Activated CD8-positive, alpha-beta memory T cell treated with anti-CD3 and anti-CD28 coated beads, Interleukin-2, amount 50 U/mL, for 24 hours (primary cell): ENCODE results near the gene GUCY1A1.

ENCODE experiments used
- DNase-seq: peaks from one replicate; pipeline ENCODE4 v3.0.0-alpha.2; 2020; ENCODE audit errors: extremely low read depth

The GUCY1A1 gene

DNA sequence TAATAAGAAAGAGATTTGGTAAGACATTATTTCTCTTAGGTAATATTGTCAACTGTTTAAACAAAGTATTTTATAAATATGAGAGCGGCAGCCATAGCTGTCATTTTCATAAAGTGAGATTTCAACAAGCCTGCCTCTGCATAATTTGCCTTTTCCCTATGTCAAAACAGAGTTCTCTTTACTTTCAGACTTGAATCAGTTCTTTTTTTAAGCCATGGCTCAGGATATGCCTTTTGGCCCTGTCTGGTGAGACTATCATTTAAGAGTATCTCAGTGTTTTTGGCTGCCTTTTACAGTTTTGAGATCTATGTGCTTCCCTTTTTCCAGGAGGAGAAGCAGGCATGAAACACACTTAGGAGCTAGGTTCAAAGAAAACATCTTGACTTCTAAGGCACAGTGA, 7.5 kb upstream of the GUCY1A1 start:
- no peak for DNase-seq

DNA sequence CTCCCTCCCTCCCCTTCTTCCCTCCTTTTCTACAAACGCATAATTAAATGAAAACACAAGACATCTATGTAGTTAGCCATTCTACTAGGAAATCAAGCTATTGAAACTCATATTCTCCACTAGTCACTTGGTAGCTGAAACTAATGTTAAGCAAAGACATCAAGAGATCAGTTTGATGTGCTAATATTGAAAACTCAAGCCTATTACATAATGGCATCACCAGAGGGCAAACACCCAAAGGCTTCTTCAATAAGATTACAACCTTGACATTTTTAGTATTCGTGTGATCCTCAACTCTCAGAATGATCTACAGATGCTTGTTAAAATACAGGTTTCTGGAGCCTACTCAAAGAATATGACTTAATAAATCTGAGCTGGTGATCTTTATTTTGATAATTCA, 6.2 kb upstream of the GUCY1A1 start:
- no peak for DNase-seq

DNA sequence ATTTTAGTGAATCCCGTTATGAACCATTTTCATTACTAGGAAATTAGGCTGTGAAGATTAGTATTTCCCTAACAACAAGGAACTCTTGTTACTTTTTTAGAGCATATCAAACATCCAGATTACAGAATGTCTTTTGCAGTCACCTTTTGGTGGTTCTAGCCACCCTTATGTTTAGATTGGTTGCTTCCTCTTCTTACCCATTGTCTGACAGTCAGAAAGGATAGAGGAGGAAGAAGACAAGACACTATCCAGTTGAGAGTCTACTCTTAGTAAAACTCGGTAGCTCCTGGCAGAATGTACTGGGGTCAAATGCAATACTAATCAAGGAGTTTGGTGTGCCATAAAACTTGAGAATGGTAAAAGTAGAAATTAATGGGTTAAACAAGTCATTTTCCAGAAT, 1.6 kb upstream of the GUCY1A1 start:
- no peak for DNase-seq

DNA sequence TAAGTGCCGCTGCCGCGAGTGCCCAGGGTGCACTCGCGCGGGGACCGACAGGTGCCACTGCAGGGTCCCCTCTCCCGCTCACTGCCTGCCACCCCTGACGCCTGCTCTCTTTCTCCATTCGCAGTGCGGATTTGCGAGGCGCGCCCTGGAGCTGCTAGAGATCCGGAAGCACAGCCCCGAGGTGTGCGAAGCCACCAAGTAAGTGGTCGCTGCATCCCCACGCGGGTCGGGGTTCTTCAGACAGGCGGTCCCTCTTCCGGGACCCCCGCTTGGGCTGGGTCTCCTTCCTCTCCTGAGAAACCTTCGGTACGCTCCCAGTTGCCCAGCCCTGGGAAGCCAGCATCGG, 547 bp downstream of the GUCY1A1 start:
- peak; percentile 2 for DNase-seq

DNA sequence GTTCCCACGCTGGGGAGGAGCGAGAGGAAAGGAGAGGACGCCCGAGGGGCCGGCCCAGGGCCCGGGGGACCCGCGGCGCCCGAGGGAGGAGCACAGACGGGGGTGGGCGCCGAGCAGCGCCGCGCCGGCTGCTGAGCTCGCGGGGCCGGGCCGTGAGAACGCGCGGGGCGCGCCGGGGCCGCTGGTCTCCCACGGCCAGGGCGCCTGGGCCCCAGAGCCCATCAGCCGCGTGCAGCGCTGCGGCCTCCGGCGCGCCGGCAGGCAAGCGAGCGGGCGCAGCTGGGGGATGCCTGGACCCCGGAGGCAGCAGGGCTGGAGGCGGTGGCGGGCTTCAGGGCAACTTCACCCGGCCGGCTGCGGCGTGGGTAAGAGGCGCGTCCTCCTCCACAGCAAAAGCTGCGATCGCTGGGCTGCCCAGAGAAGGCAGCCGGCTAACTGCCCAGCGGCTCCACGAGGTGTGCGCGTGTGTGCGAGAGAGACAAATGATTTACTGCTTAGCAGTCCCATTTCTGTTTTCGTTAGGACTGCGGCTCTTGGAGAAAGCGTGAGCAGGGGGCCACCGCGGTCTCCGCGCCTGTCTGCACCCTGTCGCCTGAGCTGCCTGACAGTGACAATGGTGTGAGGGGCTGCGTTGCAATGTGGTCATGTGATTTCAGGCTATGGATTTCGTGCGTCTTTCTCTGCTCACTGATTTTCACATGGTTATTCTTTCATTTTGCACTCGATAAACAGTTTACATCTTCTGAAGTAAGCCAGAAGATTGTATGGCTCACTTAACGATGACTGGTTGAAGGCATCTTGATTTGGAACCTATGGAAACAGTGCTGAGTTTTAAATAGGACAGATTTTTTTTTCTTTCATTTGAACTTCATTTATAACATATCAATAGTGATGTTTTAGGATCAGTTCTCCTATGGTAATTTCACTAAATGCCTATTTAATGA, 1.2 kb downstream of the GUCY1A1 start:
- no peak for DNase-seq

DNA sequence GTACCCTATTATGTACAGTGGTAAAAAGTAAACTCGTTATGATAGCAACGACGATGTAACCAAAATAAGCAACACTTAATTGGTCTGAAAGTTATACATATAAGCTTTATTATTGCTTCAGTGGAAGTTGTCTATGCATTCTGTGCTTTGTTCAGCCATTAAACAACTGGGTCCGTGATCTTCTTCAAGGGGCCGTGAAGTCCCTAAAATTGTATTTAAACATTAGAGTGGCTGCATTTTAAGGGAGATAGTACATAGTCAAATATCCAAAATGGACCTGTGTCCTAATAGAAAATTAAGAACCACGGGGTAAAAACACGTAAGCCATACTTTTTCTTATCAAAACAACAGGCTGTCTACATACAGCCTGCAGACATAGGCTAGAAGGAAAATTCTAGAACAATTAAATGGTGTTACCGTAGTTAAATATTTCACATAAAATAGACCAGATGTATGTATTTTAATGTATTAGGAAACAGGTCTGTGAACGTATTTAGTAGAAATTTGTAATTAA, 2.1 kb downstream of the GUCY1A1 start:
- DNase-seq: no peak

DNA sequence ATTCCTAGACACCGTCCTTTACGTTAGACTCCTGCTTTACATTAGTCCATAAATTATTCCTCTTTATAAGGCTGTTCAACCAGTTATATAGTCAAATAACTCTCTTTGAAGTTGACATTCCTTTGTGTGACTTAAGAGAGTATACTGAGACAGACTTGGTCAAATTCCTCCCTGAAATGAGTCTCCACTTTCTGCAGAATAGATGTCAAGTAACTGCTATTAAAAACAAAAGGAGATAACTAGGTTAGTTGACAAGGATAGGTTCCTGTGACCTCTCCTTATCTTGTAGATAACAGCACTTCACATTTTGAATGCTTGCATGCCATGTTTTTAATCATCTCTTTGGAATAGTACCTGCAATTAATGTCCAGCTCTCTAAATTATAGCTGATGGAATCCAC, 5.7 kb downstream of the GUCY1A1 start:
- no peak for DNase-seq

DNA sequence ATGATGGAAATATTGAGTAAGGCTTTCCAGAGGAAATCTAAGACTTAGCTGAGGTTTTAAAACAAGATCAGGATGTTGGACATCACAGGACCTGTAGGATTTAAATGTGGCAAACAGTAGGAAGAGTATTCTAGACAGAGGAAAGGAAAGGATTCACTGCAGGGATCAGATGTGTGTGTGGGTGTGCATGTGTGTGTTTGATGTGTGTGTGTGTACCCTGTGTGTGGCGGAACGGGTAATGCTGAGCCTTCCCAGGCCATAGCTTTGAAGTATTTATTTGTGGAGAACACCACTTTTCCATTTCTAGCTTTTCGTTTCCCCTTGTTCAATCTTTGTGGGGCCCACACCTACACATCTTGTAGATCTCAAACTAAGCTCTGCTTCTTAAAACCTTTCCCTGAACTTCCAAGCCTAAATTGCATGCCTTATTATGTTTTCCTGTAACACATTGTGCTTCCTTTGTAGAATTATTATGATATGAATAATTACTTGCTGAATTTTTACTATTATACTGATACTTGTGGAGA, 6.9 kb downstream of the GUCY1A1 start:
- DNase-seq: no peak

DNA sequence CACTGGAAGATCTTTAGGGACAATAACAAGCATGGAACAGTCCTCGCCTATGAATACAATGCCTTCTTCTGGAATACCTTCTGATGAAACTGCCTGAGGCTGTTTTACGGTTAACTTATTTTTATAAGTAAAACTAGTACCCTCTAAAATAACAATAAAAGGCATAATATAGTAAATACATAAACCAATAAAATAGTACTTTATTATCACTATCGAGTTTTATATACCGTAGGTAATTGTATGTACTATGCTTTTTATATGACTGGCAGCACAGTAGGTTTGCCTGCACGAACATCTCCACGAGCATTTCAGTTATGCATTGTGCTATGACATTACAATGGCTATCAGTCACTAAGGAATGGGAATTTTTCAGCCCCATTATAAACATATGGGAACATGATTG, 8.0 kb downstream of the GUCY1A1 start:
- DNase-seq: no peak

DNA sequence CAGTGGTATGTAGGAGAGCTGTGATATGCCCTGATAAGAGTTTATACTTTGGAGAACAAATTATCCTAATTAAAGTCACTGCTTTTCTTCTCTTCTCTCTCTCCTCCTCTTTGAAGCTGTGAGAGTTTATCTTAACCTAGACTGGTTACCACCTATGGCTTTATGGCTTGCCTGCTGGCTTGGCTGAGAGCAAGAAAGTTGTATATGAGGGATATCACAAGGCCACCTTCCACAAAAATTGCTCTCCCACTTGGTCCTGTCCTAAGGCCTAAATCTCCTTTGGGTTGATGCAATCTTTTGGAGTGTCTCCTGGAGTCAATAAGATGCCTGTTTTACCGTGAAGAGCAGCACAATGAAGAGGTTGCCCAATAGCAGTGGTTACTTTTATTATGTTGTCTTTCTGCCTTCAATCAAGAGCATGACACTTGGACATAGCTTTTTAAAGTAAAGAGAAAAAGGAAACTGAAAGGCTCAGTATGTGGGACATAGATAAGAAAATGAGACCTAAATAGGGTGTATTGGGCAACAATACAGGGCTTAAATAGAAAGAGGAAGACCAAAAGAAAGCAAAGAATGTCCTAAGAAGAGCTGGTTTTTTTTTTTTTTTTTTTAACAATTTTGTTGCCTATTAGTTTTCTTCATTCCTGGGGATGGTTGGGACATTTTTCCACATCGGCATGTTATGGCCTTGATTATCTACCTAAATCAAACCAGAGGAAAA, 9.2 kb downstream of the GUCY1A1 start:
- DNase-seq: no peak

DNA sequence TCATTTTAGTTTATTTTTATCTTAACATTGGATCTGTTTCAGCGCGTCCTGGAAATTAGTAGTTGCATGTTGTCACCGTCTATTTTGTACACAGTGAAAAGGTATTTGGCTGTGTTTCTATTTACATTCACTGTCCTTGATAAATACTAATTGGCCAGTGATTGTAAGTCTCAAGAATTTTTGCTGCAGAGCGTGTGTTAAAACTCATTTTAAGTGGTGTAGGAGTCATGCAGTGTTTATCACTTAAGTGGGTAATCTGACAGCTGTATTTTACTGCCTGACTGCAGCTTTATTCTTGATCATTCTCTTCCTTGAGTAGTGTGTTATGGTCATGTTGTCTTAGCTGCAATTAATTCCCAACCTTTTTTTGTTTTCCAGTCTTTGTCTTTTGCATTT, 9.8 kb downstream of the GUCY1A1 start:
- no peak for DNase-seq

DNA sequence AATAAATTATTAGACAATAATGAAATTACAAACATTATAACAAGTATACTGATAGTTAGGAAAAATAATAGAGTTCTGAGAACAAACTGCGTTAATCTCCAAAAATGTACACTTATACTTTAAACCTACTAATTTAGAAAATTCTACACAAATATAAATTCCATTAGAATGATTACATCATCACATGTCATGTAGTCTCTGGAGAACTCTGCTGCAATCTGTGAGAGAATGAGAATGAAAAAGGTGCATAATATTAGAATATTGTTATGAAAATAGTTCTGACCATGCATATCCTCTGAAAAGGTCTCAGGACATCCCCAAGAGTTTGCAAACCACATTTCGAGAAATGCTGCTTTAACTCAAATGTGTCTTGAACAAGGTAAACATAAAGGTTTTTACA, 11.4 kb downstream of the GUCY1A1 start:
- no peak for DNase-seq

DNA sequence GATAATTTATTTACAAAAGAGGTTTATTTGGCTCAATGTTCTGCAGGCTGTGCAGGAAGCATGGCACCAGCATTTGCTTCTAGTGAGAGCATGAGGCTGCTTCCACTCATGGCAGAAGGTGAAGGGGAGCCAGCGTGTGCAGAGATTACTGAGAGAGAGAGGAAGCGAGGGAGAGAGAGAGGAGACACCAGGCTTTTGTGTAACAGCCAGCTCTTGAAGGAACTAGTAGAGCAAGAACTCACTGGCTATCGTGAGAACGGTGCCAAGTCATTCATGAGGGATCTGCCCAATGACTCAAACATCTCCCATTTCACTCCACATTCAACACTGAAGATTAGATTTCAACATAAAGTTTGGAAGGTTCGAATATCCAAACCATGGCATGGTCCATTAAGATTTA, 12.7 kb downstream of the GUCY1A1 start:
- no peak for DNase-seq

DNA sequence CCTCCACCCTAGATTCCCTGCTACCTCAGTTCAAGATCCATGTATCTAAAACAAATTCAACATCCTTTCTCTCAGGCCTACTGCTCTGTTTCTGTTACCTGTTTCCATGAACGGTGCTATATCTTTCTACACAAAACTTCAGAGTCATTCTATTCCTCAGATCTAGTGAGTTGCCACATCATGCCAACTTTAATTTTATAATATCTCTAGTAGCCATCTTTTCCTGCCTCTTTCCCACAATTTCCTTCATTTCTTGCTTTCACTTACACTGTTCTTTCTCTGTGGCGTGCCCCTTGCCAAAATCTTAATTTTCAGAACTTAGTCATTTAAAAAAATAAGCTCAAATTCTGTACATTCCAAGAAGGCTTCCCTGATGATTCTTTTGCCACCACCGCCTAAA, 15.2 kb downstream of the GUCY1A1 start:
- no peak for DNase-seq

DNA sequence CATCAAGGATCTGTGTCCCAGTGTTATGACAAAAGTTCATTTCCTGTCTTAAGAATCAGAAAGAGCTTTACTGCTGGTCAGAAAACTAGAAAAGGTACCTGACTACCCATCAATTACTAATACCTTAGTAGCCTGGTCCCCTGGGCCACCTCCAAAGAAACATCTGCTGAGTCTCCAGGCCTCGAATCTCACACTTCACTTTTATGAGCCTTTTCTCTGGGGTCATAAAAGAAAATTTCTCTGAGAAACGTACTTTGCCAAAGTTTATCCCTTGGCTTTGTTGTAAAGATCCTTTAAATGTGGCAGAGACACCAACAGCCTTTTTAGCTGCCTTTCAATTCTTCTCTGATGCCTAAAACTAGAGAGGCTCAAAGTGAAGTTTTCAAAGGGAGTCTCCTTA, 17.8 kb downstream of the GUCY1A1 start:
- no peak for DNase-seq

DNA sequence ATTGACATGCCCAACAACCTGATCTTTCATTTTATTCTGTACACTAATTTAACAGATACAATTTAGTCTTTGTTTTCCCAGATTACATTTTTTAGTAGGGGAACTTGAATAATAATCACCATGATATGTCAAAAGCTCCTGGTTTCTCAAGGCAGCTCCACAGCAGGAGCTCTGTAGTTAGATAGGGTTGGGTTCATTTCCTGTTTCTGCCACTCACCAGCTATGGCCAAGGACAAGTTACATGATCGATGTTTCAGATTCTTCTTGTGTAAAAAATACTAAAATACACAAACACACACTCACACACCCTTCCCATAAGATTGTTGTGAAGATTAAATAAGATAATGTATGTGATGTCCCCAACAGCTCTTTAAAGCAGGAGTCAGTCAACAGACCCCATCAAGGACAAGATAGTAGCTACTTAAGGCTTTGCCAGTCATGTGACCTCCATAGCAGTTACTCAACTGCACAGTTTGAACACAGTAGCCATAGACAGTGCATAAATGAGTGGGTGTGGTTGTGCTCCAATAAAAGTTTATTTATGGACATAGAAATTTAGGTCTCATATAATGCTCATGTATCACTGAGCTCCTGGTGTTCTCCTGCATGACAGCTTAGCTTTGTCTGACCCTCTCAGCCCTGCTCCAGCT, 18.4 kb downstream of the GUCY1A1 start:
- no peak for DNase-seq

DNA sequence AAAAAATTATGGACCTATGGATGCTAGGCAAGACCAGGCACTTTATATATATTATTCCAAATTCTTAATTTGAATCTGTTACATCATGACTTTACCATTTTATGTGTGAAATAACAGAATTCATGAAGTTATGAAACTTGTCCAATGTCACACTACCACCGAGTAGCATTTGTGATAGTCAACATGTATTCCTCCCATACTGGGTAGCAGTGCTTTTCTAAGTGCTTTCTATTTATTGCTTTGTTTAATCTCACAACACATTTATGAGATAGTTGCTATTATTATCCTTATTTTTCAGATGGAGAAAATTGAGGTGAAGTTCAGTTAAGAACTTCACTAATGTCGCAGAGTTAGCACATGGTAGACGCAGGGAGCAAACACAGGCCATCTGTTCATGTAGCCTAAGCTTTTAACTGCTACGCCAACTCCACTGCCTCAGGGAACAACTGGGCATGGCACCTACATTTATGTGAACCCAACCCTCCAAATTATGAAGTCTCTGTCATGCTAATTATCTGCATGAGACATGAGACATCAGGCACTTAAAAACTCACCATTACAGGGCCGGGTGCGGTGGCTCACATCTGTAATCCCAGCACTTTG, 20.8 kb downstream of the GUCY1A1 start:
- no peak for DNase-seq

DNA sequence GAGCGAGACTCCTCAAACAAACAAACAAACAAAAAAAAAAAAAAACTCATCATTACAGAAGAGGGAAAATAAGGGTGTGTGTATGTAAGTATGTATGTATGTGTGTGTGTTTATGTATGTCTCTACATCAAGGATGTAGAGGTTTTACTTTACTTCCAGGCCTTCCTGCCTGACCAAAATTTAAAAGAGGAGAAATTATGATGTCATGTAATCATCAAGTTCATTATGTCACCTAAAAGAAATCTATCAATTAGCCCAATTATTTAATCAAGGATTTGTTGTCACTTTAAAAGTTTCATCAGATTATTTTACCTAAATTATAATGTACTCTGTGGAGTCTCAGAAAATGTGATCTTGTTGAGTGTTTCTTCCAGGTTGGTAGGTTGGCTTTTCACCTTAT, 21.6 kb downstream of the GUCY1A1 start:
- no peak for DNase-seq

DNA sequence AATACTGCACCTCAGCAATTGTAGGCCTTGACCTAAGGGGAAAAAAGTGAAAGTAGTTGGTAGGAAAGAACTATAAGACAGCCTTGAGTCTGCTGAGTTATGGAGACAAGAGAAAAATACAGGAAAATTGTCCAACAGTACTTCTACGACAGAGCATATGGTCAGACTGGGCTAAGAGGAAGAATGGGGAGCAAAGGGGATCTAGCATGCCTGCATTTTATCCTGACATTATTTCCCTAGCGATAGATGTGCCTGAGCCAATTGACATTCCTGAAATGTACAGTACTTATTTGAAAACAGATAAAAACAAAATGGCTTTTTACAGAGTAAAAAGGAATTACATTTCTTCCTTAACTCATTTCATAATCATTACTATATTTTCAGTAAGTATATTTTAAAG, 22.2 kb downstream of the GUCY1A1 start:
- no peak for DNase-seq

DNA sequence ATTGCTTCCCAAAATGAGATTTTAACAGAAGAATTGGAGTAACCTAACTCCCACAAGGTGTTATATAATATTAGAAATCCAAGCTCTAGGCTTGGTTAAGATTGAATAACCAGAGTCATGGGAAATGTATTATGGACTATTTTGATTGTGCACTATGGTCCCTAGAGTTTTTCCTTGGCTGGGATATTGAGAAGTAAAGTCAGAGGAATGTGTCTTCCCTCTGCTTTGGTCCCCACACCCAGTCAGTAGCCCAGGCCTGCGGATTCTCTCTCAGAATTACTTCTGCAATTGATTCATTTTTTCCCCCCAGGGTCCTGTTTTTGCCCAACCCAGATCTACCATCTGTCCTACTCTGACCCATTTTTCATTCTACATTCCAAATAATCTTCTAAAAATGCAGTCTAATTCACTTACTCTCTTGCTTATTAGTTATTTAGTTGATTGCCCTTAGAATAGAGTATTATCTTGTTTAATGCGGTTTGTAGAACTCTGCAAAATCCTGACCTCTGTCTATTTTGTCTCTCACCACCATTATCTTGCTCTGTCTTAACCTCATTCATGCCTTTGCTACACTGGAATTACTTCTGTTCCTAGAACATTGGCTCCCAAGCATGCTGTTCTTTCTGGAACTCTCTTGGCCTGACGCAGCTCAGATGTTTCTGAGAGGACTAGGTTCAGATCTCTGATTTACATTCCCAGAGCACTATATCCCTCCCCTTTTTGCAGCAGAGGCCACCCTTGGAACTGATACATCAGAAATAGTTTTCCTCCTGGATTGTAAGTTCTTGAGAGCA, 23.6 kb downstream of the GUCY1A1 start:
- no peak for DNase-seq

DNA sequence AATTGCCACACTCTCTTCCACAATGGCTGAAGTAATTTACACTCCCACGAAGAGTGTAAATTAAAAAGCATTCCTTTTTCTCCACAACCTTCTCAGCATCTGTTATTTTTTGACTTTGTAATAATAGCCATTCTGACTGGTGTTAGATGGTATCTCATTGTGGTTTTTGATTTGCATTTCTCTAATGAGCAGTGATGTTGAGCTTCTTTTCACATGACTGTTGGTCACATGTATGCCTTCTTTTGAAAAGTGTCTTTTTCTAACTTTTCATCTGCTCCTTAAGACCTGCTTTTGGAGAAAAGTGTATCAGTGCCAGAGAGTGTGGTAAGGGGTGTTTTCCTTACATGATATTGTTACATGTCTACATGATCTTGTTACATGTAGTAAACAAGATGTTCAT, 25.7 kb downstream of the GUCY1A1 start:
- no peak for DNase-seq
